RWPE2 (cell line): ENCODE data around the gene ATP2B3.

Experiments
- ATAC-seq: fragments of 200-7000 bp; cut with Tn5 transposase; 3 replicates; pipeline ENCODE4 v1.9.1; 2021; ENCODE audit warnings: low read depth
- DNase-seq: peaks from one replicate; pipeline ENCODE4 v3.0.0-alpha.2; 2020; ENCODE audit warnings: low spot score
- H3K27ac ChIP-seq: fragments of 450-650 bp; 2 replicates; pipeline ENCODE4 v1.5.1; 2017; ENCODE audit warnings: mild to moderate bottlenecking; ENCODE audit not compliant: poor library complexity, severe bottlenecking
- H3K27me3 ChIP-seq: fragments of 250-450 bp; sonication (Bioruptor Pico); 2 replicates; pipeline ENCODE4 v1.5.1; 2021; ENCODE audit warnings: mild to moderate bottlenecking, moderate library complexity; ENCODE audit not compliant: insufficient read depth, poor library complexity, severe bottlenecking
- H3K36me3 ChIP-seq: fragments of 250-450 bp; sonication (Bioruptor Pico); 2 replicates; pipeline ENCODE4 v1.5.1; 2020; ENCODE audit warnings: low read depth, mild to moderate bottlenecking, moderate library complexity
- H3K4me1 ChIP-seq: fragments of 250-450 bp; sonication (Bioruptor Pico); 2 replicates; pipeline ENCODE4 v1.5.1; 2021; ENCODE audit warnings: mild to moderate bottlenecking, moderate library complexity; ENCODE audit not compliant: insufficient read depth, poor library complexity, severe bottlenecking
- H3K4me3 ChIP-seq: fragments of 250-450 bp; sonication (Bioruptor Pico); 2 replicates; pipeline ENCODE4 v1.5.1; 2021; ENCODE audit warnings: mild to moderate bottlenecking, moderate library complexity; ENCODE audit not compliant: severe bottlenecking
- H3K9me3 ChIP-seq: fragments of 250-450 bp; sonication (Bioruptor Pico); 2 replicates; pipeline ENCODE4 v1.5.1; 2021; ENCODE audit warnings: mild to moderate bottlenecking, moderate library complexity; ENCODE audit not compliant: severe bottlenecking
- TF ChIP-seq, protein P1 (sequence below): fragments of 450-650 bp; IDR thresholded peaks from one replicate; pipeline ENCODE4 v1.5.1; 2017; ENCODE audit warnings: mild to moderate bottlenecking, moderate library complexity; ENCODE audit not compliant: poor library complexity, severe bottlenecking

The ATP2B3 gene

DNA sequence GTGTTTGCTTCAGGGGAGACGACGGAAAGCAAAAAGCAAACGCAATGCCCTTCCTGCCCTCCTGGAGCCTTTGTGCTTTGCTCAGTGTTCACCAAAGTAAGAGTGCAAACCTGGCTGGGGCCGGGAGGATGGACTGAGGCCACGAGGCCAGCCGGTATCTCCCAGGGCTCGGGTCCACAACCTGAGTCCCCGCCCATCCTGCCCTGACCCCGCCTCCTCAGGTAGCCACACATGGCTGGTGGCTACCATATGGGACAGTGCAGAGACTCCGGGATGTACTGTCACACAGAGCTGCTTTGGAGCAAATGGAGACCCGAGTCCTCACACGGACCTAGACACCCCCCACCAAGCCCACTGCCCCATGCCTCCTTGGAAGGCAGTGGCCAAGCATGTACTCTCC lies 4.8 kb downstream of the ATP2B3 start:
- Histone ChIP-seq H3K4me3 (no peak overlapping the region), H3K27ac (no peak overlapping the region), H3K27me3 (peaks cover 11% of the 10 kb centered on the region), H3K4me1 (no peaks in the 10 kb centered on the region), H3K36me3 (no peaks in the 10 kb centered on the region), H3K9me3 (no peaks in the 10 kb centered on the region)
- TF ChIP-seq, protein P1, sequence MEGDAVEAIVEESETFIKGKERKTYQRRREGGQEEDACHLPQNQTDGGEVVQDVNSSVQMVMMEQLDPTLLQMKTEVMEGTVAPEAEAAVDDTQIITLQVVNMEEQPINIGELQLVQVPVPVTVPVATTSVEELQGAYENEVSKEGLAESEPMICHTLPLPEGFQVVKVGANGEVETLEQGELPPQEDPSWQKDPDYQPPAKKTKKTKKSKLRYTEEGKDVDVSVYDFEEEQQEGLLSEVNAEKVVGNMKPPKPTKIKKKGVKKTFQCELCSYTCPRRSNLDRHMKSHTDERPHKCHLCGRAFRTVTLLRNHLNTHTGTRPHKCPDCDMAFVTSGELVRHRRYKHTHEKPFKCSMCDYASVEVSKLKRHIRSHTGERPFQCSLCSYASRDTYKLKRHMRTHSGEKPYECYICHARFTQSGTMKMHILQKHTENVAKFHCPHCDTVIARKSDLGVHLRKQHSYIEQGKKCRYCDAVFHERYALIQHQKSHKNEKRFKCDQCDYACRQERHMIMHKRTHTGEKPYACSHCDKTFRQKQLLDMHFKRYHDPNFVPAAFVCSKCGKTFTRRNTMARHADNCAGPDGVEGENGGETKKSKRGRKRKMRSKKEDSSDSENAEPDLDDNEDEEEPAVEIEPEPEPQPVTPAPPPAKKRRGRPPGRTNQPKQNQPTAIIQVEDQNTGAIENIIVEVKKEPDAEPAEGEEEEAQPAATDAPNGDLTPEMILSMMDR: no peak
- ATAC-seq (no peak), DNase-seq (no peak)

DNA sequence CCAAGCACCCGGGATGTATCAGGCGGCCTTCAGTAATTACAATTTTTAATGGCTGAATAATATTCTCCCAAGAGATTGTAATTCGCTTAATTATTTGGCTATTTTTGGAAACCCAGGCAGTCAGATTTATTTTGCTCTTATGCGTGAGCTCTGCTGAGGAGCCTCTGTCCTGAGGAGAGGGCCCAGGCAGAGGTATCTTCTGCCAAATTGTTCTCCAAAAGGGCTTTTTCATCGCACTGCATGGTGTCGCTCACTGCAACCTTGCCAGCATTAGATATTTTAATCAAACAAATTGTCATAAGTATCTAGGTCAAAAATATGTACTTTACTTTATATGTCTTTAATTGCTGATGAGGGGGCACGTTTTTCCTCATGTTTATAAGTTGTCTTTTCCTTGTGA lies 5.8 kb downstream of the ATP2B3 start:
- Histone ChIP-seq H3K27ac (no peak overlapping the region), H3K4me1 (no peaks in the 10 kb centered on the region), H3K4me3 (no peak overlapping the region), H3K36me3 (no peaks in the 10 kb centered on the region), H3K27me3 (peaks cover 9% of the 10 kb centered on the region), H3K9me3 (no peaks in the 10 kb centered on the region)
- ATAC-seq: no peak
- TF ChIP-seq, protein P1: no peak
- DNase-seq: no peak

DNA sequence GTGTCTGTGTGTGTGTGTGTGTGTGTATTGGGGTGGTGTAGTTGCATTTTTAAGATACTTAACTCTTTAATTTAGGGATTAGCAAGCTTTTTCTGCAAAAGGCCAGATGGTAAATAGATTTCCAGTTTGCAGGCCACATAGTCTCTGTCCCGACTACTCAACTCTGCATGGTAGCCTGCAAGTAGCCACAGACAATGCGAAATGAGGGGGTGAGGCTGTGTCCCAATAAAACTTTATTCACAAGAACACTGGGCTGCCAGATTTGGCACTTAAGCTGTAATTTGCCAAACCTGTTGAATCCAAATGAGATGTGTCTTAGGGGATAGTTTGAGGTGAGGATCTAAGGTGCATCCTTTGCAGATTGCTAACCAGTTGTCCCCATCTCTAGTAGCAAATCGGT lies 6.8 kb downstream of the ATP2B3 start:
- H3K9me3 ChIP-seq: no peaks in the 10 kb centered on the region
- no peak overlapping the region for H3K4me3 ChIP-seq
- no peaks in the 10 kb centered on the region for H3K4me1 ChIP-seq
- TF ChIP-seq, protein P1: no peak
- H3K27ac ChIP-seq: no peak overlapping the region
- H3K36me3 ChIP-seq: no peaks in the 10 kb centered on the region
- H3K27me3 ChIP-seq: no peaks in the 10 kb centered on the region
- DNase-seq (no peak), ATAC-seq (no peak)

DNA sequence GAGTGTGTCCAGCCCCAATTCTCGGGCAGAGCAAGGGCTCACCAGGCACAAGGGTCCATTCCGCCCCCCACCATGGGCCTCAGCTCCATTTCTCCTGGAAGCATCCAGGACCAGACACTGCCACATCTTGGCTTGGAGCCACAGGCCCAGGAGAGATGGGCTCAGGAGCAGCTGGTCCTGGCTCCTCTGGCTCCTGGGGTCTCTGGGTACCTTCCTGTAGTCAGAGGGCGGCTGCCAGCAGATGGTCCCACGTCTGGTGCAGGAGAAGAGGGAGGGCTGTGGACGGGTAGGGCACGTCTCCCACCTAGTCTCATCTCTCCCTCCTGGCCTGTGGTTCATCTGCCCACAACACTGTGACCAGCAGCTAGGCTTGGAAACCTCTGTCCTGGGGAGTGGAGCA lies 8.0 kb downstream of the ATP2B3 start:
- no peaks in the 10 kb centered on the region for H3K36me3 ChIP-seq
- H3K27ac ChIP-seq: no peak overlapping the region
- no peaks in the 10 kb centered on the region for H3K27me3 ChIP-seq
- no peaks in the 10 kb centered on the region for H3K9me3 ChIP-seq
- H3K4me1 ChIP-seq: no peaks in the 10 kb centered on the region
- DNase-seq: no peak
- no peak overlapping the region for H3K4me3 ChIP-seq
- TF ChIP-seq, protein P1: no peak
- no peak for ATAC-seq

DNA sequence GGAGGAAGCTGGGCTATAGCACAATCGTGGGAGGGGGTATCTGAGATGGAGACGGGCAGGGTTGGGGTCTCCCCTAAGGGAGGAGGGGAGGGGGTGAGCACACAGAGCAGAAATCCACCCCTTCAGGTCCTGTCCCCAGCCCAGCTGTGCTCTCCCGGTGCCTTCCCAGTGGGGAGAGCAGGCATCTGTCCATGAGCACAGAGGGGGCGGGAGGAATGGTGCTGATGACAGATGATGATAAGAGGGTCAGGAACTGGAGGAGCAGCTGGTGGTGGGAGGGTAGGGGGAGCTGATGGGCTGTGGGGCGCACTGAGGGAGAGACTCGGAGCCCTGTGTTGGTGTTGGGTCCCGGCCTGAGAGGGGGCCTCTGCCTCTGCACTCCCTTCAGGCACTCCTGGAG lies 8.6 kb downstream of the ATP2B3 start:
- H3K4me3 ChIP-seq: no peak overlapping the region
- no peak for DNase-seq
- TF ChIP-seq, protein P1: no peak
- no peak overlapping the region for H3K27ac ChIP-seq
- H3K27me3 ChIP-seq: no peaks in the 10 kb centered on the region
- H3K36me3 ChIP-seq: no peaks in the 10 kb centered on the region
- H3K4me1 ChIP-seq: no peaks in the 10 kb centered on the region
- ATAC-seq: no peak
- no peaks in the 10 kb centered on the region for H3K9me3 ChIP-seq
